IPS-NIHi7 (cell line): ENCODE measurements around the gene CYP4A11.
A peak's percentile ranks its signal among the peaks of the same experiment; 100 is the strongest.
"Not testable (repeated sequence)": the region's sequence is repeated elsewhere in the genome, so short reads cannot be mapped to it uniquely, and the experiment has no call there.

Source experiments
- DNase-seq: peaks from one replicate; pipeline ENCODE4 v3.0.0; 2012; ENCODE audit warnings: mixed read lengths; ENCODE audit errors: extremely low spot score

CYP4A11 gene

GRCh38 chr1:46941135-46941694 is at the start of gene CYP4A11:
TSS of gene CYP4A11 (minus strand) at chr1:46941476. CDS start at chr1:46941433, 43 bp downstream.
- DNase-seq: no peak

- not testable (repeated sequence) for DNase-seq
Observed at GRCh38 chr1:46990541-46990940, 49.3 kb upstream of the CYP4A11 start.

GRCh38 chr1:46983830-46984586 is 42.7 kb upstream of the CYP4A11 start:
- peak; percentile 46 for DNase-seq

- peak; percentile 41 for DNase-seq
Observed at GRCh38 chr1:46983166-46983829, 42.0 kb upstream of the CYP4A11 start.

- peak; percentile 25 for DNase-seq
Observed at GRCh38 chr1:46969014-46969619, 27.8 kb upstream of the CYP4A11 start.

GRCh38 chr1:46962272-46962671 is 21.0 kb upstream of the CYP4A11 start:
- DNase-seq: not testable (repeated sequence)

- DNase-seq: no peak
Observed at GRCh38 chr1:46961066-46961758, 19.9 kb upstream of the CYP4A11 start.

GRCh38 chr1:46960250-46960649 is 19.0 kb upstream of the CYP4A11 start:
- no peak for DNase-seq

GRCh38 chr1:46955116-46955515 is 13.8 kb upstream of the CYP4A11 start:
- DNase-seq: not testable (repeated sequence)

- DNase-seq: not testable (repeated sequence)
Observed at GRCh38 chr1:46953847-46954246, 12.6 kb upstream of the CYP4A11 start.

- DNase-seq: not testable (repeated sequence)
Observed at GRCh38 chr1:46949417-46949666, 8.1 kb upstream of the CYP4A11 start.

GRCh38 chr1:46948629-46949416 is 7.5 kb upstream of the CYP4A11 start:
- DNase-seq: no peak

- DNase-seq: not testable (repeated sequence)
Observed at GRCh38 chr1:46947706-46948105, 6.4 kb upstream of the CYP4A11 start.

- DNase-seq: no peak
Observed at GRCh38 chr1:46942086-46942485, 810 bp upstream of the CYP4A11 start.

- DNase-seq: no peak
Observed at GRCh38 chr1:46940307-46940706, 969 bp downstream of the CYP4A11 start.

- no peak for DNase-seq
Observed at GRCh38 chr1:46937270-46937669, 4.0 kb downstream of the CYP4A11 start.

- DNase-seq: no peak
Observed at GRCh38 chr1:46936788-46937187, 4.5 kb downstream of the CYP4A11 start.

GRCh38 chr1:46934852-46935251 is 6.4 kb downstream of the CYP4A11 start:
- peak; percentile 51 for DNase-seq

GRCh38 chr1:46932020-46932419 is 9.3 kb downstream of the CYP4A11 start:
- DNase-seq: not testable (repeated sequence)

- no peak for DNase-seq
Observed at GRCh38 chr1:46931151-46931550, 10.1 kb downstream of the CYP4A11 start.

GRCh38 chr1:46927249-46927835 is 13.9 kb downstream of the CYP4A11 start:
- no peak for DNase-seq
